Measurements from ENCODE around the gene TLCD3A.

TLCD3A gene

GRCh38 chr17:704111-704864, 28.1 kb upstream of the TLCD3A start:
- H3K4me2 ChIP-seq (ENCODE audit: low read depth, low read length, poor library complexity, severe bottlenecking) = no peak overlapping the region
- no peaks in the 10 kb centered on the region for H3K9me2 ChIP-seq (replicated peaks; ENCODE audit: low read depth, low read length)
- TF ChIP-seq CTCF (conservative IDR thresholded peaks at IDR 0.05; ENCODE audit: low read length) (no peak), EZH2phosphoT487 (IDR thresholded peaks at IDR 0.05; ENCODE audit: borderline replicate concordance) (no peak)
- H3K36me3 ChIP-seq (ENCODE audit: insufficient read depth, low read length) = peaks cover 11% of the 10 kb centered on the region; the same call in 1 of the 2 replicates
- no peaks in the 10 kb centered on the region for H3F3A ChIP-seq (ENCODE audit: low read depth)
- no peak overlapping the region for H3K4me3 ChIP-seq (ENCODE audit: low read length, poor library complexity, severe bottlenecking)
- H2AFZ ChIP-seq (ENCODE audit: low read length) = no peak overlapping the region
- peaks cover 13% of the 10 kb centered on the region; the same call in 1 of the 2 replicates for H3K79me2 ChIP-seq (ENCODE audit: insufficient read depth, low read length)
- H3K4me1 ChIP-seq (ENCODE audit: insufficient read depth, low read length, poor library complexity, severe bottlenecking) = peaks cover 5% of the 10 kb centered on the region
- no peaks in the 10 kb centered on the region for H3K27me3 ChIP-seq (ENCODE audit: insufficient read depth, low read length, poor library complexity, severe bottlenecking)
- no peaks in the 10 kb centered on the region for H4K20me1 ChIP-seq (ENCODE audit: insufficient read depth, low read length, poor library complexity, severe bottlenecking)
- H3K9ac ChIP-seq (ENCODE audit: low read depth, low read length, poor library complexity, severe bottlenecking) = no peak overlapping the region
- no peaks in the 10 kb centered on the region for H3K9me3 ChIP-seq (ENCODE audit: insufficient read depth, low read depth, low read length)

GRCh38 chr17:705011-705410, 27.4 kb upstream of the TLCD3A start:
- no peak overlapping the region for H3K4me2 ChIP-seq (ENCODE audit: low read depth, low read length, poor library complexity, severe bottlenecking)
- H3K9me2 ChIP-seq (replicated peaks; ENCODE audit: low read depth, low read length) = no peaks in the 10 kb centered on the region
- no peaks in the 10 kb centered on the region for H3K9me3 ChIP-seq (ENCODE audit: insufficient read depth, low read depth, low read length)
- H2AFZ ChIP-seq (ENCODE audit: low read length) = no peak overlapping the region
- H3F3A ChIP-seq (ENCODE audit: low read depth) = no peaks in the 10 kb centered on the region
- peaks cover 14% of the 10 kb centered on the region; the same call in 1 of the 2 replicates for H3K36me3 ChIP-seq (ENCODE audit: insufficient read depth, low read length)
- TF ChIP-seq EZH2phosphoT487 (IDR thresholded peaks at IDR 0.05; ENCODE audit: borderline replicate concordance) (no peak), CTCF (conservative IDR thresholded peaks at IDR 0.05; ENCODE audit: low read length) (no peak)
- H3K4me1 ChIP-seq (ENCODE audit: insufficient read depth, low read length, poor library complexity, severe bottlenecking) = peaks cover 5% of the 10 kb centered on the region
- no peaks in the 10 kb centered on the region for H4K20me1 ChIP-seq (ENCODE audit: insufficient read depth, low read length, poor library complexity, severe bottlenecking)
- no peaks in the 10 kb centered on the region for H3K27me3 ChIP-seq (ENCODE audit: insufficient read depth, low read length, poor library complexity, severe bottlenecking)
- H3K4me3 ChIP-seq (ENCODE audit: low read length, poor library complexity, severe bottlenecking) = no peak overlapping the region
- no peak overlapping the region for H3K9ac ChIP-seq (ENCODE audit: low read depth, low read length, poor library complexity, severe bottlenecking)
- peaks cover 13% of the 10 kb centered on the region; the same call in 1 of the 2 replicates for H3K79me2 ChIP-seq (ENCODE audit: insufficient read depth, low read length)

DNA sequence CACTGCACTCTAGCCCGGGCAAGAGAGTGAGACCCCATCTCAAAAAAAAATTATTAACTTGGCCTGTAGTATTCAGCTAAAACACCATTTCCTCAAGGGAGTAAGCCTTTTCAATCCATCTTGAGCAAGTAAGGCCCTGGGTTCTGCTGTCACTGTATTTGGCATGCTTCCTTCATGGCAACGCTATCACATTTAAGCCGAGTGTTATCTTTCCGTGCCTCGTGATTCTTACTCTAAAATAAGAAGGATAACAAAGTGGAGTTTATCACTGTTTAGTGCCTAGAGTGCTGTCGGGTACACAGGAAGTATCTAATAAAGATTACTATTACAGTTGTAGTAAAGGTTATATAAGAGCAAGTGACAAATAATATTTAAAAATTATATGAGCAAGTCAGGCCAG, 26.5 kb upstream of the TLCD3A start:
- no peaks in the 10 kb centered on the region for H4K20me1 ChIP-seq (ENCODE audit: insufficient read depth, low read length, poor library complexity, severe bottlenecking)
- peaks cover 13% of the 10 kb centered on the region; the same call in 1 of the 2 replicates for H3K79me2 ChIP-seq (ENCODE audit: insufficient read depth, low read length)
- no peak overlapping the region for H3K4me2 ChIP-seq (ENCODE audit: low read depth, low read length, poor library complexity, severe bottlenecking)
- no peak overlapping the region for H3K4me3 ChIP-seq (ENCODE audit: low read length, poor library complexity, severe bottlenecking)
- no peaks in the 10 kb centered on the region for H3F3A ChIP-seq (ENCODE audit: low read depth)
- H3K27me3 ChIP-seq (ENCODE audit: insufficient read depth, low read length, poor library complexity, severe bottlenecking) = no peaks in the 10 kb centered on the region
- H2AFZ ChIP-seq (ENCODE audit: low read length) = no peak overlapping the region
- no peak overlapping the region for H3K9ac ChIP-seq (ENCODE audit: low read depth, low read length, poor library complexity, severe bottlenecking)
- no peaks in the 10 kb centered on the region for H3K9me3 ChIP-seq (ENCODE audit: insufficient read depth, low read depth, low read length)
- peaks cover 14% of the 10 kb centered on the region; the same call in 1 of the 2 replicates for H3K36me3 ChIP-seq (ENCODE audit: insufficient read depth, low read length)
- TF ChIP-seq CTCF (conservative IDR thresholded peaks at IDR 0.05; ENCODE audit: low read length) = no peak
- no peak for TF ChIP-seq EZH2phosphoT487 (IDR thresholded peaks at IDR 0.05; ENCODE audit: borderline replicate concordance)
- H3K9me2 ChIP-seq (replicated peaks; ENCODE audit: low read depth, low read length) = no peaks in the 10 kb centered on the region
- peaks cover 6% of the 10 kb centered on the region for H3K4me1 ChIP-seq (ENCODE audit: insufficient read depth, low read length, poor library complexity, severe bottlenecking)

Measured in Loucy (cell line).